Mesothelial cell of epicardium (in vitro differentiated cells): ENCODE data around the gene MACROD2. TPM values are rescaled to one million over a fixed set of nuclear protein-coding genes. Genes with fewer than 3 reads are reported as not detected.

Experiments used
- DNase-seq, 2 experiments: peaks; one replicate each; pipeline ENCODE4 v3.0.0; 2021; ENCODE audit warnings: low spot score in 2 of 2; ENCODE audit not compliant: unreplicated experiment in 2 of 2
- H3K27ac Mint-ChIP-seq: 2 replicates; pipeline ENCODE4 v1.8.0; 2021; ENCODE audit warnings: mixed read lengths
- H3K27me3 Mint-ChIP-seq: 2 replicates; pipeline ENCODE4 v1.8.0; 2021; ENCODE audit warnings: low read depth, mixed read lengths
- H3K36me3 Mint-ChIP-seq: 2 replicates; pipeline ENCODE4 v1.8.0; 2021; ENCODE audit warnings: mixed read lengths
- H3K4me1 Mint-ChIP-seq: 2 replicates; pipeline ENCODE4 v1.8.0; 2021; ENCODE audit warnings: mixed read lengths
- H3K4me3 Mint-ChIP-seq: 2 replicates; pipeline ENCODE4 v1.8.0; 2021; ENCODE audit warnings: mild to moderate bottlenecking, moderate library complexity, mixed read lengths
- H3K9me3 Mint-ChIP-seq: 2 replicates; pipeline ENCODE4 v1.8.0; 2021; ENCODE audit warnings: mixed read lengths
- CTCF ChIP-seq: fragments of 200-600 bp; sonication (generic); IDR thresholded peaks from one replicate; pipeline ENCODE4 v1.5.0; 2021; ENCODE audit warnings: antibody characterized with exemption; ENCODE audit not compliant: unreplicated experiment
- total RNA-seq: library from RNA; stranded (reverse); gene quantifications from 3 replicates; pipeline ENCODE4 v1.2.1, GENCODE V29; 2021

MACROD2 gene
- total RNA-seq, 1 donor from 2014 or later = 10.0 TPM

- no peak for TF ChIP-seq CTCF
- H3K4me1 Mint-ChIP-seq = peaks cover 16% of the 10 kb centered on the region
Observed at GRCh38 chr20:15632680-15633079, 1637.4 kb downstream of the MACROD2 start.

GRCh38 chr20:15634102-15634501 is 1638.8 kb downstream of the MACROD2 start:
- H3K4me1 Mint-ChIP-seq = peaks cover 30% of the 10 kb centered on the region
- H3K27me3 Mint-ChIP-seq = no peaks in the 10 kb centered on the region
- H3K36me3 Mint-ChIP-seq = no peaks in the 10 kb centered on the region
- DNase-seq = no peak
- H3K9me3 Mint-ChIP-seq = peaks cover 5% of the 10 kb centered on the region
- H3K4me3 Mint-ChIP-seq = no peak overlapping the region
- H3K27ac Mint-ChIP-seq = no peak overlapping the region
- no peak for TF ChIP-seq CTCF

More at GRCh38 chr20:15632680-15633079, 1637.4 kb downstream of the MACROD2 start:
- Mint-ChIP-seq H3K9me3 (peaks cover 5% of the 10 kb centered on the region), H3K4me3 (no peak overlapping the region), H3K27ac (no peak overlapping the region), H3K36me3 (no peaks in the 10 kb centered on the region), H3K27me3 (no peaks in the 10 kb centered on the region)
- no peak for DNase-seq

- no peak for DNase-seq
- Mint-ChIP-seq H3K9me3 (peaks cover 5% of the 10 kb centered on the region), H3K4me3 (no peak overlapping the region), H3K27me3 (peaks cover 2% of the 10 kb centered on the region), H3K4me1 (peaks cover 21% of the 10 kb centered on the region), H3K27ac (no peak overlapping the region), H3K36me3 (no peaks in the 10 kb centered on the region)
- TF ChIP-seq CTCF = no peak
Observed at GRCh38 chr20:15637546-15637945, 1642.2 kb downstream of the MACROD2 start.

- H3K4me3 Mint-ChIP-seq = no peak overlapping the region
- H3K27me3 Mint-ChIP-seq = peaks cover 2% of the 10 kb centered on the region
- peaks cover 5% of the 10 kb centered on the region for H3K9me3 Mint-ChIP-seq
- no peak for TF ChIP-seq CTCF
- DNase-seq = no peak
- H3K36me3 Mint-ChIP-seq = no peaks in the 10 kb centered on the region
- H3K4me1 Mint-ChIP-seq = peaks cover 21% of the 10 kb centered on the region
- no peak overlapping the region for H3K27ac Mint-ChIP-seq
Observed at GRCh38 chr20:15637950-15638754, 1642.8 kb downstream of the MACROD2 start.

GRCh38 chr20:15638816-15639215 is 1643.5 kb downstream of the MACROD2 start:
- Mint-ChIP-seq H3K36me3 (no peaks in the 10 kb centered on the region), H3K4me1 (peaks cover 21% of the 10 kb centered on the region), H3K9me3 (peaks cover 5% of the 10 kb centered on the region), H3K27ac (peak overlapping the region; percentile 45), H3K4me3 (no peak overlapping the region), H3K27me3 (peaks cover 2% of the 10 kb centered on the region)
- TF ChIP-seq CTCF = no peak
- DNase-seq = no peak
